ENCODE results near the gene TMEM259.

The TMEM259 gene

DNA sequence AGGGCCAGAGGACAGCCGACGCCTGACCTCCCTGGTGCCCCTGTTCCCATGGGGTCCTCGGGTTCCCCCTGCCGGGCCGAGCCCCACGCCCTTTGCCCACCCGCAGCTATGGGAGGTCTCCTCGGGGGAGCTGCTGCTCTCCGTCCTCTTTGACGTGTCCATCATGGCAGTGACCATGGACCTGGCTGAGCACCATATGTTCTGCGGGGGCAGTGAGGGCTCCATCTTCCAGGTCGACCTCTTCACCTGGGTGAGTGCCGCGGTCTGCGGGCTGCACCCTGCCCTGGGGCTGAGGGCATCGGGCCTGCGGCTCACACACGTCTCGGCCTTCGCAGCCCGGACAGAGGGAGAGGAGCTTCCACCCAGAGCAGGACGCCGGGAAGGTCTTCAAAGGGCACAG lies 30.2 kb downstream of the TMEM259 start:
- DNase-seq (ENCODE audit: extremely low read depth in 1 of 2, low read depth in 1 of 2), result no peak

- no peak for DNase-seq (ENCODE audit: extremely low read depth in 1 of 2, low read depth in 1 of 2)
Observed at GRCh38 chr19:990119-990571, 30.8 kb downstream of the TMEM259 start.

- DNase-seq (ENCODE audit: extremely low read depth in 1 of 2, low read depth in 1 of 2), result no peak
Observed at GRCh38 chr19:989381-990081, 31.4 kb downstream of the TMEM259 start.

GRCh38 chr19:988510-988909 lies 32.4 kb downstream of the TMEM259 start:
- no peak for DNase-seq (ENCODE audit: extremely low read depth in 1 of 2, low read depth in 1 of 2)

DNA sequence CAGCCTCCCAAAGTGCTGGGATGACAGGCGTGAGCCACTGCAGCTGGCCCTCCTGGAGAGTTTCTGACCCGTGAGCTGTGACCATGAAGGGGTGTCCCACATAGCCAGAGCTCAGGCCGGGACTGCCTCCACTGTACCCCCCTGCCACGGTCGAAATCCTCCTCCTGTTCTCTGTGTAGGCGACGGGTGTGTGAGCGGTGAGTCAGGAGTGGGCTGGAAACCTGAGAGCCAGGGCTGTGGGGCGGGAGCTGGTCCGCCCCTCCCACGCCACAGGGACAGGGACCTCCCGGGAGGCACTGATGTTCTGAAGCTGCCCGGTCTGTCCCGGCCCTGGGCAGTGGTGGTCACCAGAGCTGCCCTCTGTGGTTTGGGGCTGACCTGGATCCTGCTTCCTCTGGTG lies 32.8 kb downstream of the TMEM259 start:
- no peak for DNase-seq (ENCODE audit: extremely low read depth in 1 of 2, low read depth in 1 of 2)

DNA sequence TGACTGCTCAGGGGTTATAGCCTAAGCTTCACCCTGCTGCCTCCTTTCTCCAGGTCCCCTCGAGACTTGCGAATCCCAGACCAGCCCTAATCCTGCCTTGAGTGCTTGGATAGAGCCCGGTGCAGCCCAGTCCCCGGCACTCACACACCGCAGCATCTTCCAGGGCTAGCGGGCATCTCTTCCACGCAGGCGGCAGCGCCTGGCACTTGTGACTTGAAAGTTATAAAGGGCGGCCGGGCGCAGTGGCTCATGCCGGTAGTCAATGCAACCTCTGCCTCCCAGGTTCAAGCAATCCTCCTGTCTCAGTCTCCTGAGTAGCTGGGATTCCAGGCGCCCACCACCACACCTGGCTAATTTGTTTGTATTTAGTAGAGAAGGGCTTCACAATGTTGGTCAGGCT lies 34.8 kb downstream of the TMEM259 start:
- no peak for DNase-seq (ENCODE audit: extremely low read depth in 1 of 2, low read depth in 1 of 2)

DNA sequence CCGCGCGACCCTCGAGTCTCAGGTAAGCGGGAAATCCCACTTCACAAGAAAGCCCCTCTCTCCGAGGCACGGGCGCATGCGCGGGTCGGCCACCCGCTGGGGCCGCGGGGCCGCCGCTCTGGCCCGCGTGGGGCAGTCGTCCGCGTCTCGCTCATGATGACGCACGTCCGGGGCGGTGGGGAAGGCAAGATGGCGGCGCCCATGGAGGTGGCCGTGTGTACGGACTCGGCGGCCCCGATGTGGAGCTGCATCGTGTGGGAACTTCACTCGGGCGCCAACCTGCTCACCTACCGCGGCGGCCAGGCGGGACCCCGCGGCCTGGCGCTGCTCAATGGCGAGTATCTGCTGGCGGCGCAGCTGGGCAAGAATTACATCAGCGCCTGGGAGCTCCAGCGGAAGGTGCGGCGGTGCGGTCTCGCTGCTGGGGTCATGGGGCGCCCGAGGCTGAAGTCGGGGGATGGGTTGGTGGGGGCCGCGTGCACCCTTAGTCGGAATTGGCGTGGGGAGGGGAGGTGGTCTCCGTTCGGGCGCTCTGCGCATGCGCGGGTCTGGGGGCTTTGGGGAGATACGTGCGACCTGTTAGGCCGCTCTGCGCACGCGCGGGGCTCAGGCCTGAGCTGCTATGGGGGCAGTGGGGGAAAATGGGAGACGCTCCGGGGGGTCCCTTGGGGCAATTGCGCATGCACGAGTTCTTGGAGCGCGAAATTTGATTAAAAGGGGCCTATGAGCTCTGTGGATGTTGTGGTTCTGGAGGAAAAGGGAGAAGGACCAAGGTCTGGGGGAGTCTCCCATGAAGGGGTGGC lies 36.6 kb downstream of the TMEM259 start, which contains the start of gene WDR18:
Gene WDR18, plus strand, starts transcription at position 181 of the 803 bp plus-strand sequence. Its CDS starts 9 bp downstream, at position 190.
- DNase-seq (ENCODE audit: extremely low read depth in 1 of 2, low read depth in 1 of 2), result peak; percentile 83 to 90

DNA sequence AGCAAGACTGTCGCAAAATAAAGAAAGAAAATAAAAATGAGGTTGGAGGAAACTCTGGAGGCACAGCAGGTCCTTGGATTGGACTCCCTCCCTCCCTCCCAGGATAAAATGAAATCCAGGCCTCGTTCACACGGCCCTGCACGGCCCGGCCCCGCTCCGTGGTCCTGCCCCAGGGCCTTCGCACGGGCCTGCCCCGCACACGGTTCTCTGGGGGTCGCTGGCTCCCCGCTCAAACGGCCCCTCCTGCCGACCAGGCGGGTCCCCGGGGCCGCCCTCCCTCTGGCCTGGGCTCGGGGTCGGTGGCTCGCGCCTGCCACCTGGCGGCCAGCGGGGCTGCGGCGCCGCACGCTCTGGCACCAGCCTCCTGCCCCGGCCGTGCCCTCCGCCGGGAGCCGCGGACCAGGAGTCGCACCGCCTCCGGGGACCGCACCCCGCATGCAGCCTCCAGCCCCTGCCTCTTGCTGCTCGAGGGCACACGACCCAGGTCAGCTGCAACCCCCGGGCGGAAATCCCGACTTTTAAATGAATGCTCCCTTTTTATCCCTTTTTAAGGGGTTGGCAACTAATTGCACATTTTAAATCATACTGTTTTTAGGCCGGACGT lies 38.3 kb downstream of the TMEM259 start:
- DNase-seq (ENCODE audit: extremely low read depth in 1 of 2, low read depth in 1 of 2), result peak; percentile 40 to 68

GRCh38 chr19:980133-980998 lies 40.6 kb downstream of the TMEM259 start:
- no peak for DNase-seq (ENCODE audit: extremely low read depth in 1 of 2, low read depth in 1 of 2)

DNA sequence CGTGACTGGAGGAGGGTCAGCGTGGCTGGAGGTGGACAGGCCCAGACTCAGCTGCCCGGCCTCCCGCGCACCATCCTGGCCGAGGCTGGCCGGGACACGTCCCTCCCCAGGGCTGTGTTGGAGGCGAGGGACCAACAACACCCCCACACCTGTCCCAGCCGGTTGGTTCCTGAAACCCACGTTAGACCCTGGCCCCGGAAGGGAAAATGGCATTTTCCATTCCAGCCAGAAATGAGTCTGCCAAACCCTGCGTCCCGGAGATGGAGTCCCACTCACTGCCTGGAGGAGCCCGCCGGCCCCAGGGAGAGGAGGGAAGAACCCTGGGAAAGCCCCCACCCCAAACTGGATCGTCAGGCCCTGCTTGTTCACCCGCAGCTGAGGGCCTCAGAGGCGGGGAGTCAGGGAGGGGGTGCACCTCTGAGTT lies 41.6 kb downstream of the TMEM259 start:
- no peak for DNase-seq (ENCODE audit: extremely low read depth in 1 of 2, low read depth in 1 of 2)

DNA sequence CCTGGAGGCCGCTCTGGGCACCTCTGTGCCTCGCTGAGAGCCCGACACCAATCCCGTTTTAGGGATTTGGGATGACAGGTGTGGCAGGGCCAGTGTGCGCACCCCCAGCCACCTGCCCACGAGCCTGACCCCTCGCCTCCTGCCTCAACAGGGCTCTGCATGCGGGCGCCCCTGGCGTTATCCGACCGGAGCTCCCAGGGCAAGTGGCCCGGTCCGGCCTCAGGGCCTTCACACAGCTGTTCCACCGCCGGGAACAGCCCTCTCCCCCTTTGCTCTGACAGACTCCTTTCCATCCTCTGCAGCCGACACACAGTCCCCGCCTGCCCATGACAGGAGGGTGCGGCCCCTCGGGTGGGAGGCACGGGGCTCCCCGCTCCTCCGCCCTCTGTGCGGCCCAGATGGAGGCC lies 43.9 kb downstream of the TMEM259 start:
- no peak for DNase-seq (ENCODE audit: extremely low read depth in 1 of 2, low read depth in 1 of 2)

DNA sequence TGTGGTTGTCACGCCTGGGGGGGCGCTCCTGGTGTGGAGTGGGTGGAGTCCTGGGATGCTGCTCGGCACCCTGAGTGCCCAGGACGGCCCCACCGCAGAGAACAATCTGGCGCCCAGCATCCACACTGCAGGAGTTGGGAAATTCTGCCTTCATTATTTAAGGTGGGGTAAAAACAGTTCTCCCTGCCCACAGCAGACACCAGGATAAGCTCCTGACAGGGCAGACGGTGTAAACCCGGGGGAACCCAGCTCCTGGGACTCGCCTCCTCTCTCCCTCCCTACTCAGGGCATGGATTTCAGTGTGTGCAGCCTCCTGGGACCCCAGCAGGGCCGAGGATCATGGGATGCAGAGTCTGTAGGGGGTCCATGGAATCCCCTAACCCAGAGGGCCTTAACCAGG lies 44.4 kb downstream of the TMEM259 start:
- no peak for DNase-seq (ENCODE audit: extremely low read depth in 1 of 2, low read depth in 1 of 2)

- DNase-seq (ENCODE audit: extremely low read depth in 1 of 2, low read depth in 1 of 2), result no peak
Observed at GRCh38 chr19:974564-975257, 46.2 kb downstream of the TMEM259 start.

- DNase-seq (ENCODE audit: extremely low read depth in 1 of 2, low read depth in 1 of 2), result no peak
Observed at GRCh38 chr19:973726-974563, 47.0 kb downstream of the TMEM259 start.

DNA sequence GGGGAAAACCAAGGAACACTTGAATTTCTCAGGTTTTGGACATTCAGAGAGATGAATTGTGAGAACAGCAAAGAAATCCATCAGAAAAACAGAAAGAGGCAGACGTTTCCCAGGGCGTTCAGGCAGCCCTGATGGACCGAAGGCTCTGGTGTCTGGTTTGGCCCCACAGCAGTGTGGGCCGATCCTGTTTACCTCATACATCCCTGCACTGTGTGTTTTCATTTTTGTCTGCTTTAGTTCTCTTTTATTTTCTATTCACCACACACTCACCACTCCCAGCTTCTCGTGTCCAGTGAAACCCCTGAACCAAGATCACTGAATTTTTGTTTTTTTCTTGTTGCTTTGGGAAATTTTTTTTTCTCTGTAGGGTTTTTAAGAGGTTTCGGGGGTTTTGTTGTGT lies 48.6 kb downstream of the TMEM259 start:
- DNase-seq (ENCODE audit: extremely low read depth in 1 of 2, low read depth in 1 of 2), result no peak

GRCh38 chr19:971795-972194 lies 49.1 kb downstream of the TMEM259 start:
- no peak for DNase-seq (ENCODE audit: extremely low read depth in 1 of 2, low read depth in 1 of 2)

GRCh38 chr19:970695-971094 lies 50.2 kb downstream of the TMEM259 start:
- no peak for DNase-seq (ENCODE audit: extremely low read depth in 1 of 2, low read depth in 1 of 2)

- no peak for DNase-seq (ENCODE audit: extremely low read depth in 1 of 2, low read depth in 1 of 2)
Observed at GRCh38 chr19:966485-967088, 54.3 kb downstream of the TMEM259 start.
